HG03095 (cell line): ENCODE results near the gene FYB1.
"Not testable (repeated sequence)": the region's sequence is repeated elsewhere in the genome, so short reads cannot be mapped to it uniquely, and the experiment has no call there.

Source experiments
- ATAC-seq: cut with Tn5 transposase; IDR thresholded peaks from one replicate; pipeline ENCODE4 v1.9.1; 2021; ENCODE audit warnings: moderate library complexity; ENCODE audit not compliant: unreplicated experiment

Gene FYB1

GRCh38 chr5:39190311-39191102 is 28.9 kb downstream of the FYB1 start:
- ATAC-seq: no peak

GRCh38 chr5:39189292-39189955 is 29.9 kb downstream of the FYB1 start:
- no peak for ATAC-seq

DNA sequence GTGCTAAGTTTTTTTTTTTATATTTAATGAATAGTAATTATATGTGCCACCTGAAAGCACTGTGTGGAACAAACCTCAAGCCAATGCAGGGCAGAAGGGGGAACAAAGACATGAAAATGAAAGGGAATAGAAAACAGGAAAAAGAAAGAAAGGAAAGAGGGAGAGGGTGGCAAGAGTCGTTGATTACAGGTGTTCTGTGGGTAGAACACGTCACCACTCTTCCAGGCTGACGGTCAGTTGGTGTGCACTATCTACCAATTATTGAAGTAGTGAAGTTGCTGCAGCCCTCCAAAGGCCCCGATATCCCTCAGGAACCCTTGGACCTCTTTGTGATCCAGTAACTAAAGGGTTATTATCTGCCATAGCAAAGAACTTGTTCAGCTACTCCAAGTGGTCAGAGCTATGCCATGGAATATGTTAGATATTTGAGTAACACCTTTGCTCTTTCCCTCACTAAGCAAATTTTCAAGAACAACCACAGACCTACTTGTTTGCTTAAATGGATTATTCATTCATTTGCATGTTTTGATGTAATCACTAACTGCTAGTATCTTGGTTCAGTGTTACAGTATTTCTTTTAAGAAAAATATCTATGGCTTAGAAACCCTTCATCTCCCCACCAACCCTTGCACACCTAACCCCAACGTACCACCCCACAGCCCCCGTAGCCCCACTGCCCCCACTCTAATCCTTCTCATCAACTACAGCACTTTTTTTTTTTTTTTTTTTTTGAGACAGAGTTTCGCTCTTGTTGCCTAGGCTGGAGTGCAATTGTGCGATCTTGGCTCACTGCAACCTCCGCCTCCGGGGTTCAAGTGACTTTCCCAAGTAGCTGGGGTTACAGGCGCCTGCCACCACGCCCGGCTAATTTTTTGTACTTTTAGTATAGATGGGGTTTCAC is 31.3 kb downstream of the FYB1 start:
- no peak for ATAC-seq

DNA sequence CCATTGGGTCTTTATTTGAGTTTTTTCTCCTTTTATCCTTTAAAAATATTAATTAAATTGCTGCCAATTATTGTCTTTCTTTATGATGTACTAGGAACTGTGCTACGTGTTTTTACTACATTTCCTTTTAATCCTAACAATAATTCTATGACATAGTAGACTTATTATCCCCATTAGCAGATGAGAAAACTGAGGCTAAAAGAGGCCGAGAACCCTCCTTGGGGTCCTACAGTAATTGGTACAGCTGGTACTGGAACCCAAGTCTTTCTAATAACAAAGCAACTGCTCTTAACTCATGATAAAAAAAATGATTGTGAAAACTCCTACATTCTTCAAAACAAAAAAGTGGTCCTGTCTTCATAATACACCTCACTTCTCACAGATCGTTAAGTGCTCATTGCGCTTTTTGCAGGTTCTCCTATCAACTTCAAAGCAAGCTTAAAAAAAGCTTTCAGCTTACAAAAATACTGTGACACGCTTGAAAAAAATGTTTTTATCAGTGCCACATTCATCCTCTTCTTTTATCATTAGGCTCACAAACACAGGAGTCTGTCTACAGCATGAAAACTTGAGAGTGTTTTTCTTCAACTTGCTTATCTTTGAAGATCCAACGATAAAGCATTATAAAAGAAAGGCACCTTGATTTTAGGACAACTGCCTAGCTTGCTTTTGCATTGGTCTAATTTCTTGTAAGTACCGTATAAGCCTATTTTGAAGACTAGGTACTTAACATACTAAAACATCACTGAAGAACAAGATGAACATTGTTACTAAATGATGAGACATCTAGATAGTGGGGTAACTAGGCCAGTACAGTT is 32.4 kb downstream of the FYB1 start:
- ATAC-seq: no peak

- no peak for ATAC-seq
Measured at GRCh38 chr5:39186289-39186688, 33.1 kb downstream of the FYB1 start.

DNA sequence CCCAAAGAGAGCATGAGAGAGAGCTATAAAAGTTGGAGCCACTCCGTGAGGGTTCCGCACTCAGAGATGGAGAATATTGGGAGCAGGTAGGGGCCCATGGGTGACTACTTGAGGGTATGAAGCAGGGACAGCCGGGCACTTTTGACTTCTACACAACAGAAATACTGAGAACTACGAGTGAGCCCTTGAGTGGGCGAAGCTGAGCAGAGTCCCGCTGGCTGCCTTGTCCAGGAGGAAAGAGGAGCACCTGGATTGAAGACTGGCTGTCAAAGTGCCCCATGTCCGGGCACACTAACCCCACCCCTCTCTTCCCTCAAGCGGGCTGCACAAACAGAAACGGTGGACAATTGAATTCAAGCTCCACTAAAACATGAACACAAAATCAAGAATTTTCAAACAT is 33.6 kb downstream of the FYB1 start:
- ATAC-seq: no peak

DNA sequence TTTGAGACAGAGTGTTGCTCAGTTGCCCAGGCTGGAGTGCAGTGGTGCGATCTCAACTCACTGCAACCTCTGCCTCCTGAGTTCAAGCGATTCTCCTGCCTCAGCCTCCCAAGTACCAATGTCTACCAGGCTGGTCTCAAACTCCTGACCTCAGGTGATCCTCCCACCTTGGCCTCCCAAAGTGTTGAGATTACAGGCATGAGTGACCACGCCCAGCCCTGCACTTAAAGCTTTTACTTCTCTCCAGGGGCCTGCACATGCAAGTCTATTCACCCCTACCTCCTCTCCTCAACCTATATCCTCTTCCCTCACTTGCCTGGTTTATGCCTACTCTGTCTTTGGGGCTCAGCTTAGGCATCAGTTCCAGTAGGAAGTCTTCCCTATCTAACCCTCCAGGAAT is 39.8 kb downstream of the FYB1 start:
- not testable (repeated sequence) for ATAC-seq

GRCh38 chr5:39178861-39179260 is 40.5 kb downstream of the FYB1 start:
- no peak for ATAC-seq

GRCh38 chr5:39178171-39178570 is 41.2 kb downstream of the FYB1 start:
- no peak for ATAC-seq

GRCh38 chr5:39177631-39177964 is 41.8 kb downstream of the FYB1 start:
- no peak for ATAC-seq

DNA sequence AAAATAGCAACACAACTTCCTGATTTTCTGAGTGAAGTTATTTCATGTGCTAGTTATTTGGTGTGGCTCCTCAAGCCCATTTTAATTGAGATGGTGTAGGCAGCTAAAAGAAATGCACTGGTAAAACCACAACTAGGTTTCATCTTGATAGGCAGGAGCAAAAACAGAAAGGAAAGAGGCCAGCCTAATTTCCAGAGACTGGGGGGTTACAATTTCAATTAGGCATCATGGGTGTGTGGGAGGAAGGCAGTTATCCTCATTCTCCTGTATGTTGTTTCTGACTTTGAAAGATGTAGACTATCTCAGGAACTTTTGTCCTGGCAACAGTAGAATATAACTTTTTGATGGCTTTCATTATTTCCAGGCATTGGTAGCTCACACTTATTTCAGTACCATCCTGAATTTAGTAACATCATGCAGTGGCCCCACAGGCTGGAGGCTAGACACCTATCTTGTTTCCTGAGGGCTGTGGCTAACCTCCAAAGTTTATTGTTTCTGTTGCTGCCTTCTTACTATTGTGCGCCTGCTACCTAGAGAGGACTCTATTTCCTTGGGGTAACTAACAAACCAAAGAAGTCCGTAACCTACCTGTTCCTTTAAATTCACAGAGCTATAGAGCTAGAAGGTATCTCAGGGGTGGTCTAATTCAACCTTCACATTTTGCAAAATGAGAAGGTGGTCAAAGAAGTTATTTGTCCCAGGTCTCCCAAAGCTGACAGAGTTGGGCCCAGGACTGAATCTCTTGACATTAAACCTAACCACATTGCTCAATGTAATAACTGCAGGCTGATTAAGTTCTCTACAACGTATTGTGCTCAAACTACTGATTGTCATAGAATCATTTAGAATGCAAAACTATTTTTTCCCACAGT is 42.4 kb downstream of the FYB1 start:
- no peak for ATAC-seq

- no peak for ATAC-seq
Measured at GRCh38 chr5:39175273-39175955, 43.9 kb downstream of the FYB1 start.

DNA sequence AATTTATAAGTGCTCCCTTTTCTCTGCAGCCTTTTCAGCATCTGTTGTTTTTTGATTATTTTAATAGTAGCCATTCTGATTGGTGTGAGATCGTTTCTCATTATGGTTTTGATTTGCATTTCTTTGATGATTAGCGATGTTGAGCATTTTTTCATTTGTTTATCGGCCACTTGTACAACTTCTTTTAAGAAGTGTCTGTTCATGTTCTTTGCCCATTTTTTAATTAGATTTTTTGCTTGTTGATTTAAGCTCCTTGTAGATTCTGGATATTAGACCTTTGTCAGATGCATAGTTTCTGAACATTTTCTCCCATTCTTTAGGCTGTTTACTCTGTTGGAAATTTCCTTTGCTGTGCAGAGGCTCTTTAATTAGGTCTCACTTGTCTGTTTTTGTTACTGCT is 46.3 kb downstream of the FYB1 start:
- no peak for ATAC-seq

GRCh38 chr5:39172593-39172992 is 46.8 kb downstream of the FYB1 start:
- no peak for ATAC-seq

DNA sequence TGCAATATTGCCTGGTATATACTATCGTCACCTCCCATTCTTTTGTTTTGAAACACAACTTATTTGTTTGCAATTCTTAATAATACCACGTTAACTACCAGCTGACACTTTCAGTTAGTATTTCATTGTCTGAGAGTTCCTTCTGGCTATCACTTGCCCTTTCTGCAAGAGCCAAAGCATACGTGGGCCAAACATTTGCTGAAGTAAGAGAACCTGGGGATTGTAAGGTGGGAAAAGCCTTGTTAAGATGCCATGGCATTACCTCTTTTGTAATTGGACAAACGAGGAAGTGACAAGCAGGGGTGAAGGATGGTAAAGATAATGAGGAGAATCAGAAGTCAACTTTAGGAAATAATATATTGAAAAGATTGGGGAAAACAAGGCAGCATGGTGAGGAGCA is 47.7 kb downstream of the FYB1 start:
- no peak for ATAC-seq

- ATAC-seq: no peak
Measured at GRCh38 chr5:39169081-39169480, 50.3 kb downstream of the FYB1 start.

GRCh38 chr5:39167972-39168342 is 51.4 kb downstream of the FYB1 start:
- no peak for ATAC-seq

DNA sequence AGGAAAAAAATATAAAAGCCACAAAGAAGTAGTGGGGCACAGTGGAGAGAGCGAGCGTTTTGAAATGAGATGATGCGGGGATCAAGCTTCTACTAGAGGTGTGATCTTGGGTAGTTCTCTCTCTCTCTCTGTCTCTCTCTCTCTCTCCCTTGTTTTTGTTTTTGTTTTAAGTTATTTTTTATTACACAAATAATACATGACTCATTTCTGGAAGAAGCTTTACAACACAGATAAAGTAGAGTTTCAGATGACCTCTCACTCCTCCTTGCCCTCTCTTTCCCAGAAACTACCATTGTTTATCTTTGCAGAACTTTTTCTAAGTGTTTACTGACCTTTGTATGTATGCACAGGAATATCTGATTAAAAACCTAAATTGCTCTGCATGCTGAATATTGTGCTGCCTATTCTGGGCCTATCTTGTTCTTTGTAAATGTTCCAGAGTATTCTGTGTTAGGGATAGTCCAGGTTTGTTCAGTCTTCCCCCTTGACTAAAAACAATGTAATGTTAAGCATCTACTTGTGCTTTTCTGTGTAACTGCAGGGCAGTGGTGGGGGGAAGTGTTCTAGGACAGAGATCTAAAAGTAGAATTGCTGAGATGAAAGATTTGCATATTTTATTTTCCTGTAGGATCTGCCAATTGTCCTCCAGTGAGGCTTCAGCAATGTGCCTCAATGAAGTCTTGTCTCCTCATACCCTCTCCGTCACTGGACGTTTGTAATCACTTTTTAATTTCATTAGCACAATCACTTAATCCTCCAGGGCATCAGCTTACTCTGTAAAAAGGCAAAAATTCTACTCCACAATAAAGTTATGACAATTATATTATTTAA is 52.0 kb downstream of the FYB1 start:
- ATAC-seq: no peak
